LNCAP (cell line): ENCODE data around the gene DUSP22.

Experiments
- TF ChIP-seq, protein P1 (sequence below): fragments of 450-650 bp; IDR thresholded peaks from 2 replicates; pipeline ENCODE4 v1.5.1; 2017; ENCODE audit warnings: mild to moderate bottlenecking

DUSP22 gene

GRCh38 chr6:345747-346385, 53.6 kb downstream of the DUSP22 start:
- TF ChIP-seq, protein P1, sequence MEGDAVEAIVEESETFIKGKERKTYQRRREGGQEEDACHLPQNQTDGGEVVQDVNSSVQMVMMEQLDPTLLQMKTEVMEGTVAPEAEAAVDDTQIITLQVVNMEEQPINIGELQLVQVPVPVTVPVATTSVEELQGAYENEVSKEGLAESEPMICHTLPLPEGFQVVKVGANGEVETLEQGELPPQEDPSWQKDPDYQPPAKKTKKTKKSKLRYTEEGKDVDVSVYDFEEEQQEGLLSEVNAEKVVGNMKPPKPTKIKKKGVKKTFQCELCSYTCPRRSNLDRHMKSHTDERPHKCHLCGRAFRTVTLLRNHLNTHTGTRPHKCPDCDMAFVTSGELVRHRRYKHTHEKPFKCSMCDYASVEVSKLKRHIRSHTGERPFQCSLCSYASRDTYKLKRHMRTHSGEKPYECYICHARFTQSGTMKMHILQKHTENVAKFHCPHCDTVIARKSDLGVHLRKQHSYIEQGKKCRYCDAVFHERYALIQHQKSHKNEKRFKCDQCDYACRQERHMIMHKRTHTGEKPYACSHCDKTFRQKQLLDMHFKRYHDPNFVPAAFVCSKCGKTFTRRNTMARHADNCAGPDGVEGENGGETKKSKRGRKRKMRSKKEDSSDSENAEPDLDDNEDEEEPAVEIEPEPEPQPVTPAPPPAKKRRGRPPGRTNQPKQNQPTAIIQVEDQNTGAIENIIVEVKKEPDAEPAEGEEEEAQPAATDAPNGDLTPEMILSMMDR = no peak

- TF ChIP-seq, protein P1 = no peak
Observed at GRCh38 chr6:346386-347030, 54.2 kb downstream of the DUSP22 start.

- TF ChIP-seq, protein P1 = no peak
Observed at GRCh38 chr6:347232-347631, 54.9 kb downstream of the DUSP22 start.

- TF ChIP-seq, protein P1 = no peak
Observed at GRCh38 chr6:347951-348859, 55.9 kb downstream of the DUSP22 start.

- TF ChIP-seq, protein P1 = no peak
Observed at GRCh38 chr6:348860-349396, 56.6 kb downstream of the DUSP22 start.

DNA sequence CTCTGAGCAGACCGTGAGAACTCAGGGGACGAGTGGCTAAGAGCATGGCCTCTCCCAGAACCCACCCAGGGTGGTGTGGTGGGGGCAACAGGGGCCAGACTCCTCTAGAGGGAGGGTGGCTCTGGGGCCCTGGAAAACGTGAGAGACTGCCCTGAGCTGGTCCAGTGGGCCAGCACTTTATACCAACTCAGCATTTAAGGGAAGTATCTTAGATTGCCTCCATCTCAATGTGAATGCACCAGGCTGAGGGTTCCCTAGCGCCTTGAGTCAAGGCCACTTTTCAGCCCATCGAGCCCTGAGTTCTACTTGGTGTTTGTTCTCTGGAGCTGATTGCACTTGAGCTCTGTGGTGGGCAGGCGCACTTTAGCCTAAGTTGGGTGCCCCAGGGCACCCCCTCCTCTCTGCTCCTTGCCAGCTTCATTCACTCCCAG, 57.2 kb downstream of the DUSP22 start:
- TF ChIP-seq, protein P1 = no peak

GRCh38 chr6:350371-350770, 58.1 kb downstream of the DUSP22 start:
- TF ChIP-seq, protein P1 = no peak
